Uterus (tissue), 2 donors: ENCODE results near the gene SGTA.

Source experiments
- CTCF ChIP-seq, 4 experiments: fragments of 200-600 bp in 2 of 4; fragments of 450-650 bp in 2 of 4; sonication (generic) in 2 of 4; IDR thresholded peaks; one replicate each; pipeline ENCODE4 v1.5.1; 2016 to 2019; ENCODE audit warnings: antibody characterized with exemption in 4 of 4, mild to moderate bottlenecking in 2 of 4, moderate library complexity in 1 of 4
- POLR2A ChIP-seq, 2 donors: fragments of 450-650 bp; IDR thresholded peaks; one replicate each; pipeline ENCODE4 v1.6.1; 2016; ENCODE audit warnings: antibody characterized with exemption in 2 of 2, mild to moderate bottlenecking in 1 of 2, moderate library complexity in 1 of 2

GRCh38 chr19:2756921-2757881, 25.9 kb downstream of the SGTA start:
- no peak for TF ChIP-seq CTCF (IDR thresholded peaks at IDR 0.05)
- no peak for TF ChIP-seq POLR2A (IDR thresholded peaks at IDR 0.05)
